Measurements from ENCODE around the gene THBS2. TPM values are rescaled to one million over a fixed set of nuclear protein-coding genes. Genes with fewer than 3 reads are reported as not detected.

THBS2 gene
- total and polyA plus RNA-seq, 2 of the 8 experiments (the other 6 are each of a cell fraction or from before 2014, with no cell fraction given), result 11.0 to 22.5 TPM

DNA sequence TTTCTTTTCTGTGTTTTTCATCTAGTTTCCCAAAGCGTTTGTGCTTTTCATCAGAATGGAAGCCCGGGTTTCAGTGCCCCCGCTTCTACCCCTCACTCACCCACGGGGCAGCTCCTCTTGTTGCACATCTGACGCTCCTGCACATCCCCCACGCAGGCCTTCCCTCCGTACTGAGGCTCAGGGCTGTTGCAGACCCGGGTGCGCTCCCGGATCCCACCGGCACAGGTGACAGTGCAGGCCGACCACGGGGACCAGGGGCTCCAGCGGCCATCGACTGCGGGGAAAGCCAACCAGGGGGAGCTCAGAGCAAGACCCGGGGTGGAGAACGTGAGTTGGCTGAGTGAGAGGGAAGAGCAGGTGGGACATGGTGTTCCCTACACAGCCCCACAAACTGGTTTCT, 19.0 kb downstream of the THBS2 start:
- FAIRE-seq, result no peak
- TF ChIP-seq, protein P1, sequence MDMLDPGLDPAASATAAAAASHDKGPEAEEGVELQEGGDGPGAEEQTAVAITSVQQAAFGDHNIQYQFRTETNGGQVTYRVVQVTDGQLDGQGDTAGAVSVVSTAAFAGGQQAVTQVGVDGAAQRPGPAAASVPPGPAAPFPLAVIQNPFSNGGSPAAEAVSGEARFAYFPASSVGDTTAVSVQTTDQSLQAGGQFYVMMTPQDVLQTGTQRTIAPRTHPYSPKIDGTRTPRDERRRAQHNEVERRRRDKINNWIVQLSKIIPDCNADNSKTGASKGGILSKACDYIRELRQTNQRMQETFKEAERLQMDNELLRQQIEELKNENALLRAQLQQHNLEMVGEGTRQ (IDR thresholded peaks at IDR 0.05; ENCODE audit: low read length), result no peak
- no peak for TF ChIP-seq RAD21 (IDR thresholded peaks at IDR 0.05 in 1 of 2, conservative IDR thresholded peaks at IDR 0.05 in 1 of 2; ENCODE audit: low read depth in 2 of 2, low read length in 2 of 2)
- no peak for TF ChIP-seq EP300 (IDR thresholded peaks at IDR 0.05; ENCODE audit: borderline replicate concordance in 1 of 2, low read depth in 2 of 2, low read length in 2 of 2)
- no peak for TF ChIP-seq BRCA1 (IDR thresholded peaks at IDR 0.05; ENCODE audit: low read depth, low read length)

More for the DNA sequence above, 19.0 kb downstream of the THBS2 start:
- Histone ChIP-seq H2BK15ac (ENCODE audit: low read length) (no peak overlapping the region), H2BK12ac (ENCODE audit: low read depth, low read length) (no peak overlapping the region), H2BK20ac (ENCODE audit: low read length) (no peak overlapping the region), H2BK120ac (replicated peaks; ENCODE audit: low read depth, low read length) (no peak overlapping the region), H3K14ac (ENCODE audit: insufficient read length) (no peak overlapping the region), H3K18ac (ENCODE audit: extremely low read depth, low read length) (no peak overlapping the region), H2AK5ac (ENCODE audit: low read depth, low read length) (no peak overlapping the region), H3K36me3 (ENCODE audit: control insufficient read depth in 2 of 4, insufficient read depth in 4 of 4, low read length in 3 of 4) (peaks cover 0 to 20% (median under 1%) of the 10 kb centered on the region in 4 experiments; a peak in 3 of 8 replicates), H3K4me2 (ENCODE audit: insufficient read depth in 1 of 2, low read depth in 2 of 2, low read length in 2 of 2) (no peak overlapping the region), H3K9me3 (ENCODE audit: insufficient read depth in 2 of 2, low read depth in 1 of 2, low read length in 1 of 2) (no peaks in the 10 kb centered on the region), H3K27ac (ENCODE audit: low read depth, low read length) (no peak overlapping the region), H2AFZ (ENCODE audit: low read length) (no peak overlapping the region), H3K79me2 (ENCODE audit: control insufficient read depth in 1 of 2, insufficient read depth in 2 of 2, low read length in 2 of 2) (no peaks in the 10 kb centered on the region), H3K23me2 (ENCODE audit: low read depth, low read length) (peaks cover 21% of the 10 kb centered on the region; the same call in 1 of the 2 replicates), H3K4ac (replicated peaks; ENCODE audit: insufficient read length, low read depth, low read length) (no peak overlapping the region), H4K5ac (ENCODE audit: insufficient read length, low read depth, low read length) (no peak overlapping the region), H3K23ac (ENCODE audit: insufficient read length) (no peak overlapping the region), H3K4me3 (ENCODE audit: extremely low read depth in 1 of 4, insufficient read depth in 2 of 4, low read depth in 3 of 4, low read length in 4 of 4) (no peak overlapping the region), H4K91ac (replicated peaks; ENCODE audit: insufficient read length, low read length) (peak overlapping the region; percentile 15), H3K79me1 (ENCODE audit: low read depth, low read length) (no peaks in the 10 kb centered on the region), H3K56ac (replicated peaks; ENCODE audit: insufficient read length, low read depth, low read length) (no peak overlapping the region), H2BK5ac (ENCODE audit: low read depth, low read length) (no peak overlapping the region), H4K20me1 (replicated peaks in 1 of 2; ENCODE audit: control insufficient read depth in 1 of 2, insufficient read depth in 2 of 2, low read length in 2 of 2) (peaks cover 0 to 5% of the 10 kb centered on the region in 2 experiments), H4K8ac (ENCODE audit: extremely low read depth, insufficient read depth, low read length) (no peak overlapping the region), H3K27me3 (replicated peaks in 1 of 4; ENCODE audit: control insufficient read depth in 3 of 4, extremely low read depth in 1 of 4, insufficient read depth in 3 of 4, low read length in 3 of 4) (no peaks in the 10 kb centered on the region), H3K4me1 (replicated peaks in 1 of 4; ENCODE audit: control insufficient read depth in 3 of 4, insufficient read depth in 4 of 4, low read length in 3 of 4) (no peaks in the 10 kb centered on the region; a peak in 1 of 7 replicates), H3K9ac (replicated peaks in 1 of 4; ENCODE audit: extremely low read depth in 1 of 4, low read depth in 3 of 4, low read length in 3 of 4) (no peak overlapping the region)
- no peak for DNase-seq (ENCODE audit: low read depth in 1 of 2, low spot score in 2 of 2)
- POLR2A ChIA-PET (ENCODE audit: partially characterized antibody), result no interaction called here
- WGBS, 2 experiments (ENCODE audit: extremely low coverage in 1 of 2, insufficient coverage in 1 of 2, insufficient read length in 1 of 2, insufficient replicate concordance in 2 of 2, low coverage in 1 of 2, low lambda C conversion rate in 2 of 2, missing lambda C conversion rate in 1 of 2), result 91% methylated on average over 15 of the region's 18 CpGs; no CpG with 5 or more reads in 1 of the 2 experiments
- CTCF ChIA-PET (ENCODE audit: partially characterized antibody), result interaction anchor here (0.8 kb wide), 1 partner anchor 268 kb away, joined by 3 read pairs; no protein-coding TSS in a partner anchor

Data from H1 (cell line).